Prostate gland (tissue), 2 donors: ENCODE data around the gene SLC25A26.

Experiments used
- POLR2A ChIP-seq: fragments of 450-650 bp; IDR thresholded peaks from one replicate; pipeline ENCODE4 v1.6.1; 2016; ENCODE audit warnings: antibody characterized with exemption, mild to moderate bottlenecking
- POLR2AphosphoS5 ChIP-seq: sonication (generic); formaldehyde crosslinking; IDR thresholded peaks from one replicate; pipeline ENCODE4 v1.6.1; 2017; ENCODE audit warnings: antibody characterized with exemption
- TF ChIP-seq, protein P1 (sequence below), 4 experiments: fragments of 200-600 bp in 2 of 4; fragments of 450-650 bp in 2 of 4; sonication (generic) in 2 of 4; IDR thresholded peaks; 1 replicate in 3 of 4; 2 replicates in 1 of 4; pipeline ENCODE4 v1.5.1; 2016 to 2019; ENCODE audit warnings: antibody characterized with exemption in 4 of 4, mild to moderate bottlenecking in 2 of 4, moderate library complexity in 2 of 4

DNA sequence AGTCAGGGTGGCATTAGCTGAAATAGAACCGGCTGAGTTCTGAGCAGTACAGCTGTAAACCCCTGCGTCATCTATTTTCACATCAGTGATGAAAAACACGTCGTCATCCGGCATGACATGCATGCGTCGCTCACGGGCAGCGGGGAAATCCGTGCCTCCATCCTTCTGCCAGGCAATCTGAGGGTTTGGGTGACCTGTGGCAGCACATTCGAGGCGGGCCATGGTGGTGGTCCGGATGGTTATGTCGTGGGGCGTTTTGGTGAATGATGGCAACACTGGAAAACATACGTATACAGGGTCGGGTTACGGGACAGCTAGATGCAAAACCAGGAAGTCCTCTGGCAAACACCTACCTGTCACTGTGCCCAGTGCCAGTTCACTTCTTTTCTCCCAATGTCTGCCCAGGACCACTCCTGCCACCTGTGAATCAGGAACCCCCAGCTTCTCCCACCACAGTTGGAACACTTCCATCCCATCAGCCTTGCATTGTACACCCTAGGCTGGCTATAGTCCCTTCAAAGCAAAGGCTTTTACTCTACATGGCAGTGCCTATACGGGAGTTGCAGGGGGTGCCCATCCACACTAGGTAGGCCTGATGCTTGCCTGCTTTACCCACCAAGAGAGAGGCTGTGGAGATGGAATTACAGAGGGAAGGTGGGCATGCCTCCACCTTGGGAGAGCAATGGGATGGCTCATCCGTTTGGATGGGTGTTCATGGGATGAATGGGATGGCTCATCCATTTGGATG, 163.4 kb downstream of the SLC25A26 start:
- TF ChIP-seq POLR2AphosphoS5 (no peak), POLR2A (no peak)
- TF ChIP-seq, protein P1, sequence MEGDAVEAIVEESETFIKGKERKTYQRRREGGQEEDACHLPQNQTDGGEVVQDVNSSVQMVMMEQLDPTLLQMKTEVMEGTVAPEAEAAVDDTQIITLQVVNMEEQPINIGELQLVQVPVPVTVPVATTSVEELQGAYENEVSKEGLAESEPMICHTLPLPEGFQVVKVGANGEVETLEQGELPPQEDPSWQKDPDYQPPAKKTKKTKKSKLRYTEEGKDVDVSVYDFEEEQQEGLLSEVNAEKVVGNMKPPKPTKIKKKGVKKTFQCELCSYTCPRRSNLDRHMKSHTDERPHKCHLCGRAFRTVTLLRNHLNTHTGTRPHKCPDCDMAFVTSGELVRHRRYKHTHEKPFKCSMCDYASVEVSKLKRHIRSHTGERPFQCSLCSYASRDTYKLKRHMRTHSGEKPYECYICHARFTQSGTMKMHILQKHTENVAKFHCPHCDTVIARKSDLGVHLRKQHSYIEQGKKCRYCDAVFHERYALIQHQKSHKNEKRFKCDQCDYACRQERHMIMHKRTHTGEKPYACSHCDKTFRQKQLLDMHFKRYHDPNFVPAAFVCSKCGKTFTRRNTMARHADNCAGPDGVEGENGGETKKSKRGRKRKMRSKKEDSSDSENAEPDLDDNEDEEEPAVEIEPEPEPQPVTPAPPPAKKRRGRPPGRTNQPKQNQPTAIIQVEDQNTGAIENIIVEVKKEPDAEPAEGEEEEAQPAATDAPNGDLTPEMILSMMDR (IDR thresholded peaks at IDR 0.05): no peak
